ENCODE results near the gene IDS.
"Not testable (repeated sequence)": the region's sequence is repeated elsewhere in the genome, so short reads cannot be mapped to it uniquely, and the experiment has no call there.

IDS gene, protein sequence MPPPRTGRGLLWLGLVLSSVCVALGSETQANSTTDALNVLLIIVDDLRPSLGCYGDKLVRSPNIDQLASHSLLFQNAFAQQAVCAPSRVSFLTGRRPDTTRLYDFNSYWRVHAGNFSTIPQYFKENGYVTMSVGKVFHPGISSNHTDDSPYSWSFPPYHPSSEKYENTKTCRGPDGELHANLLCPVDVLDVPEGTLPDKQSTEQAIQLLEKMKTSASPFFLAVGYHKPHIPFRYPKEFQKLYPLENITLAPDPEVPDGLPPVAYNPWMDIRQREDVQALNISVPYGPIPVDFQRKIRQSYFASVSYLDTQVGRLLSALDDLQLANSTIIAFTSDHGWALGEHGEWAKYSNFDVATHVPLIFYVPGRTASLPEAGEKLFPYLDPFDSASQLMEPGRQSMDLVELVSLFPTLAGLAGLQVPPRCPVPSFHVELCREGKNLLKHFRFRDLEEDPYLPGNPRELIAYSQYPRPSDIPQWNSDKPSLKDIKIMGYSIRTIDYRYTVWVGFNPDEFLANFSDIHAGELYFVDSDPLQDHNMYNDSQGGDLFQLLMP

GRCh38 chrX:149504915-149505651 lies at the start of gene IDS:
Gene IDS, minus strand, starts transcription at chrX:149505306. Its CDS starts 169 bp downstream, at chrX:149505137.
- peak; percentile 89 for DNase-seq

- DNase-seq = not testable (repeated sequence)
Measured at GRCh38 chrX:149551939-149552248, 46.8 kb upstream of the IDS start.

GRCh38 chrX:149551245-149551938 lies 46.3 kb upstream of the IDS start:
- not testable (repeated sequence) for DNase-seq

DNA sequence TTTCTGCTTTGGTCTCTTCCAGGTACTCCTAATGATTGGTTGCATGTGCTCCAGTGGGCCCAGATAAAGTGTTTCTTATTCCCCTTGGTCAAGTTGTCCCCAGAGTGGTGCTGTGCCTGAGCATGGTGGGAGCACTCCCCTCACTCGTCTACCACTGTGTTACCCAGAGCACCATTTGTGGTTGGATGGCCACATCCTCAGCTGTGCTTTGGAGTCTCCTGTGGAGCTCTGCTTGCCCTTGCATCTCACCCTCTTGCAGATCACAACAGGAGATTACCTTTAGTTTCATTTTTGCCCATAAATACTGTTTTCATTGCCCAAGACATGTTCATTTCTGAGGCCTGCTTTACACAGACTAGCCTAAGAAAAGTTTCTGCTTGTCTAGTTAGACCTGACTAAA lies 45.3 kb upstream of the IDS start:
- not testable (repeated sequence) for DNase-seq

GRCh38 chrX:149549701-149550100 lies 44.6 kb upstream of the IDS start, which contains the start of gene HSFX3:
Gene HSFX3, minus strand, starts transcription at chrX:149549924. Its CDS starts 72 bp downstream, at chrX:149549852.
- DNase-seq = not testable (repeated sequence)

GRCh38 chrX:149547782-149548181 lies 42.7 kb upstream of the IDS start:
- not testable (repeated sequence) for DNase-seq

DNA sequence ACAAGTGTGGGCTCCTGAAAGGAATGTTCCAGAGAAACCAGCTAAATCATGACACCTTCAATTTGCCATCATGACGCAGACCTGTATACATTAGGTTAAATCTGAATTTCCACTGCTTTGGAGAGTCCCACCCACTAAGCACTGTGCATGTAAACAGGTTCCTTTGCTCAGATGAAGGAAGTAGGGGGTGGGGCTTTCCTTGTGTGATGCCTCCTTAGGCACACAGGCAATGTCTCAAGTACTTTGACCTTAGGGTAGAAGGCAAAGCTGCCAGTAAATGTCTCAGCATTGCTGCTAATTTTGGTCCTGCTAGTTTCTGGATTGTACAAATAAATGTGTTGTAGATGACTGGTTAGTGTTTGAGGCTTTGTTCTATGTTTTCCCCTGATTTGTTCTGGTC lies 41.9 kb upstream of the IDS start:
- not testable (repeated sequence) for DNase-seq

- not testable (repeated sequence) for DNase-seq
Measured at GRCh38 chrX:149545545-149546543, 40.7 kb upstream of the IDS start.

DNA sequence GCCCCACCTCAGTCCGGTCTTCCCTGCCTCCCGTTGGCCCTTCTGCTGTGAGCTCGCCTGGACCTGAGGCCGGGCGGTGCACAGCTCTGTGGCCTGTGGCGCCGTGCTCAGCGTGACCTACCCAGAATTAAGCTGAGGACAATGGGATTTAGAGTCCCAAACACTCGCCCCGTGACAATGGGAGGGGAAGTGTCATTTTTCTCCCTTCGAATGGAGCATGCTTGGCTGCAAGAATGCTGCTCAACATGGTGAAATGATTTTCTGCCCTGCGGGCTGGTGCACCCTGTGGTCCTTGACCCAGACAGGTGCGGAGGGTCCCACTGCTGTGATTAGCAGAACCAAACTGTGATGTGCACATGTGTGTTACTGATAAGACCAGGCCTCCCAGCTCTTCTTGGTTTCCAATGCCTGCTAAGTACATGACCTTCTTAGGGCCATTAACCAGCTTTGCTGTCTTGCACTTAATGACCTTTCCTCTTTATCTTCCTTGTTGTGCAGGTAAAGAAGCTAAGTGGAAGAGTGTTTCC lies 36.5 kb upstream of the IDS start:
- DNase-seq = no peak

DNA sequence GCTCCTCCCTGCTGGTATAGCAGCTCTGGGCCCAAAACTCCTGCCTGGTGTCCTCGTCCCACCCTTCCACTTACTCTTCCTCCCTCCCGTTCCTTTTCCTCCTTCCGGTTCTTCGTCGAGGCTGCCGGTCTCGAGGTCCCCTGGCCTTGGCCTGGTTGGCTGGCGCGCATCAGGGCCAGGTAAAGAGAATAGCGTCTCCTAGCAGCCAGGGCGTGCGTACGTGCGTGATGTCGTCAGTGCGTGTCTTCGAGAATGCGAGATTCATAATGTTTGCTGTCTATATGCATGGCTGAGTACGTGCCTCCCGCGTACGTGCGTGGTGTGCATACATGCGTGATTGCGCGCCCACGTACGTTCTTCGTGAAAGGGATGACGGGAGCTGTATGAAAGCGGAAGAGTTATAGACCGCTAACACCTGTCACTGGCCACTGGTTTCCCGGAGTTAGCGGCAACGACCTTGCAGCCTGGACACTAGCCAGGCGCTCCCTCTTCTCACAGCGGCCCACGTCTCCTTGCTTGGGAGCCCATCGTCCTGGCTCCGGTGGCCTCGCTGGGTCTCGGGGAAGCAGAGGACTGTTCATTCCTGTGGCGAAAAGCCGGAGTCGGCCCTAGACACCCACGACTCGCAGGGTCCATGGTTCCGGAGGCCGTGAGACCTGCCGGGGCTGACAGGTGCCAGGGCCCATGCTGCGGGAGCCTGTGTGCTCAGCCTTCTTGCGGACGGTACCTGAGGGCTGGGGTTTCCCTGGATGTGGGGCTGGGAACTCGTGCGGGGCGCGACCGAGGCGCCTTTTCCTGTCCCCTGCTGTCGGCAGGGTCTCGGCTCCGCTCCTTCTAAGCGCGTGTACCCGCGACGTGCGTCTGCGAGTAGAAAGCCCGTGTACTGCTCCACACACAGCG lies 35.8 kb upstream of the IDS start, which contains the start of gene EOLA1:
Gene EOLA1 (plus strand): TSS at position 392 of the 900 bp plus-strand sequence. CDS start 4,619 bp downstream, outside the sequence.
- peak; percentile 92 for DNase-seq

DNA sequence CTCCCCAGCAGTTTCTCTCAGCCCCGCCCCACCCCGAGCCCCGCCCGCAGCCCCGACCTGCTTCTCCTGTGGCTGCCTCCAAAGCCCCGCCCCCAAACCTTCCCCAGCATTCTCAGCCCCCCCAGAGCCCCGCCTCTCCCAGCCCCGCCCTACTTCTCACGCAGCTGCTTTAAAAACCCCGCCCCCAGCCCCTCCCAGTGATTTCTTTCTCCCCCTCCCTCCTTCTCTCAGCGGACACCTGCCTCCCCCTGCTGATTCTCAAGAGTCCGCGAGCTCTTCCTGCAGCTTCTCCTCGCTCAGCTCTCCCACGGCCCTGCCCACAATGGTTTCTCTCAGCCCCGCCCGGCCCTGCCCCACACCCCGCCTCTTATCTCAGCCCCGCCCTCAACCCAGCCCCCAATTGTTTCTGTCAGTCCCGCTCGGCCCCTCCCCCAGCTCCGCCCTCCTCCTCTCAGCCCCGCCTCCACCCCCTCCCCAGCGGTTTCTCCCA lies 35.1 kb upstream of the IDS start:
- DNase-seq = peak; percentile 96

DNA sequence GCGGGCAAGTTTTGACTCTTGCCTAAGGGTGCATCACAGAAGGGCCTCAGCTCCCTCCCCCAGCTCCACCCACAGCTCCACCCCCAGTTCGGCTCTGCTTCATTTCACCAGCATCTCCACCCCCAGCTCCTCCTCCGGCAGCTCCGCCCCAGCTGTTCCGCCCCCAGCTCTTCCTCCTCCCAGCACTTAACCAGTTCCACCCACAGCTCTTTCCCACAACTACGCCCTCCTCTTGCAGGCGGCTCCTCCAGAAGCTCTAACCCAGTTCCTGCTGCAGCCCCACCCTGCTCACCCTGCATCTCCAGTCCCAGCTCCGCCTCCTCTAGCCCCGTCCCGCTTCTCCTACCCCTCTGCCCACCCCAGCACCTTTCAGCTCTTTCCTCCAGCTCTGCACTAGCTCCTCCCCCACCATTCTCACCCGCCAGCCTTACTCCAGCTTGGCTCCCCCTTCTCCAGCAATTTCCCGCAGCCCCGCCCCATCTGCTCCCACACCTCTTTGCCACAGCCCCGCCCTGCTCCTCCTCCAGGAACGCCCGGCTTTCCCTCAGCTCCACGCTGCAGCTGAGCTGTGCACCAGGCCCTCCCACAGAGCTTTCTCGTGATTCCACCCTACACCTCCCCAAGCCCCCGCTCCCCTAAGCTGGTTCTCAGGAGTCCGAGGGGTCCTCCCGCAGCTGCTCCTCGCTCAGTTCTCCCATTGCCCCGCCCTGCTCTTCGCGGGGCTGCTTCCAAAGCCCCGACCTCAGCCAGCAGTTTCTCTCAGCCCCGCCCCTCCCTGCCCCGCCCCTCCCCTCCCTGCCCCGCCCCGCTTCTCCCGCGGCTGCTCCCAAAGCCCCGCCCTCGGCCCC lies 34.4 kb upstream of the IDS start:
- DNase-seq = peak; percentile 92

DNA sequence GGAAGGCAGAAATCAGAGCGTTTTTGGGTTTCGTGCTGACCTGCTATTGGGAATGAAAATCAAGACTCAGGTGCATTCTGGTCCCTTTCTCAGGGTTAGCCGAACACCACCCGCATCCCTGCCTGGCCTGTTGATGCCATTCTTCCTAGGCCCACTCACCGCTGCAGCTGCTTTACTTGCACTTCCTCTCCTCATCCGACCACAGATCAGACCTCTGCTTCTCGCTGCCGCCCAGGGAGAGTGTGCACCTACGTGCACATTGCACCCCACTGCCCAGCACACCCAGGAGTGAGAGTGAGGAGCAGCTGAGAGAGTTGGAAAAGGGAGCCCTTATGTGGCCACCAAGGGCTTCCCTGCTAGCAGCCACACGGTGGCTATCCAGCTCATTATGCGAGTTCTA lies 32.4 kb upstream of the IDS start:
- not testable (repeated sequence) for DNase-seq

- DNase-seq = not testable (repeated sequence)
Measured at GRCh38 chrX:149534926-149535602, 30.0 kb upstream of the IDS start.

DNA sequence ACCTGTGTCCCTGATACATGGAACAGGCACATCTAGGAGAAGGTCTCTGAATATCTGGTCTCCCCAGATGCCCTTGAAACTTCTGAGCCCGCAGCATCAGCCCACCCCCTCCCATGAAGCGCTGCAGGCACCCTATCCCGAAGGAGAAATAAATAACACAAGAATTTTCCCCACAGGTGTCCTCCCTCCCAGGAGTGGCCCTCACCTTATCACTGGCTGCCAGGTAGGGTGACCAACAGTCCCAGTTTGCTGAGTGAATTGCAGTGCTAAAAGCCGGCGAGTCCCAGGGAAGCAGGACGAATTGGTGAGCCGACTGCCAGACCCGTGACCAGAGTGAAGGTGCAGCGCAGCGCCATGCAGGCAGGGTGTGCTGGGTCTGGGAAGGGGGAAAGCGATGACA lies 28.9 kb upstream of the IDS start:
- not testable (repeated sequence) for DNase-seq

DNA sequence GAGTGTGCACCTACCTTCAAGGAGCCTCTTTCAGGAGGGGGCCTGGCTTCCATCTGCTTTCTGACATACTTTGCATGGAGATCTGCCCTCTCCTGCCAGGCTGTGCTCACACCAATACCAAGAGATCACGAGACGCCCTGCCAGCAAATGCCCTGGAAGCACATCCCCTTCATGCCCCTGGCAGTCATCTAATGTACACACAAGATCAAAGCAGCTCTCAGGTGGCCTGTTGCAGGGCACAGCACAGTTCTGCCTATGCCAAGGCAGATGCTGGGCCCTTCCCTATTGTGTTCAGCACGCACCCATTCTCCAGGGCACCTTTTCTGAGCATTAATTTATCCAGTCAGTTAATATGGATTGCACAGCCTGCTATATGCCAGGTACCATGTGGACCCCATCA lies 27.8 kb upstream of the IDS start:
- not testable (repeated sequence) for DNase-seq

DNA sequence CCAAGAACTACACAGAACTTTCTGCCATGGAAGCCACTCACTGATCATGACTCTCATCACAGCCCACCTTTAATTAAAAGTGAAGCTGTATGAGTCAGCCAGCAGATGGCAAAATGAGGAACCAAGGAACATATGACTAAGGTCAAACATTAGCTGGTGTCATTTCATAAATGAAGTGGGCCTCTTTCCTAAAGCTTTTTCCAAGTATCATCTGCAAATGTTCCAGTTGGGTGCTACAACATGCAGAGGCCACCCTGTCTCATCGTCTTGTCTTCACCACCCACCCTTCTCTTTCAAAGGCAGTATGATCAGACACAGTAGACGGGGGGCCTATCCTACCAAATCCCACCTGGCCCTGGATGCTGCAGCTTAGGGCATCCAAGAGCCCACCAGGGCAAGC lies 26.5 kb upstream of the IDS start:
- DNase-seq = no peak

DNA sequence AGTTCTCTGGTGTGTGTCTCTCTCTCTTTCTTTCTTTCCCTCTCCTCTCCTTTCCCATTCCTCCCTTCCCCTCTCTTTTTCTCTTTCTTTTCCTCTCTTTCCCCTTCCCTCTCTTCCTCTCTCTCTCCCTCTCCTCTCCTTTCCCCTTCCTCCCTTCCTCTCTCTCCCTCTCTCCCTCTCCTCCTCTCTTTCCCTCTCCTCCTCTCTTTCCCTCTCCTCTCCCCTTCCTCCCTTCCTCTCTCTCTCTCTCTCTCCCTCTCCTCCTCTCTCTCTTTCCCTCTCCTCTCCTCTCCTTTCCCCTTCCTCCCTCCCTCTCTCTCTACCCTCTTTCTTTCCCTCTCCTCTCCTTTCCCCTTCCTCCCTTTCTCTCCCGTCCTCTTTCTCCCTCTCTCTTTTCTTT lies 23.3 kb upstream of the IDS start:
- no peak for DNase-seq

DNA sequence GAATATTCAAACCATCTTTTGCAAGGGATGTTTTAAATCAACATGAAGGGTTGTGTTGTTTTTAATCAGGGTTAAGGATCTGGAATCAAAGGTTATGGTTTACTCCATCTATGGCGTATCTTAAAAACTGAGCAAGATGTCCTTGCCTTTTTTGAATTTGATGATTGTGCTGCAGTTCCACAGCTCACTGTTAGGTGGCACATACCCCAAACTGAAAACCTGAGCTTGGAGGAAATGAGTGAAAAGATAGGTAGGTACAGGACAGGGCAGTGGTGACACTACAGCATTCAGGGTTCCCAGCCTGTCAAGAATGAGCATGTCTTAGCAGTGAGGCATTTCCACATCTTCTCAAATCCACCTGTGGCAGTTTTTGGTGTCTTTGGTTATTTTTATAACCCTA lies 22.6 kb upstream of the IDS start:
- DNase-seq = peak; percentile 49
